ENCODE data around the gene CRHR1.

GRCh38 chr17:45789874-45790273, 5.8 kb downstream of the CRHR1 start:
- TF ChIP-seq, protein P1, sequence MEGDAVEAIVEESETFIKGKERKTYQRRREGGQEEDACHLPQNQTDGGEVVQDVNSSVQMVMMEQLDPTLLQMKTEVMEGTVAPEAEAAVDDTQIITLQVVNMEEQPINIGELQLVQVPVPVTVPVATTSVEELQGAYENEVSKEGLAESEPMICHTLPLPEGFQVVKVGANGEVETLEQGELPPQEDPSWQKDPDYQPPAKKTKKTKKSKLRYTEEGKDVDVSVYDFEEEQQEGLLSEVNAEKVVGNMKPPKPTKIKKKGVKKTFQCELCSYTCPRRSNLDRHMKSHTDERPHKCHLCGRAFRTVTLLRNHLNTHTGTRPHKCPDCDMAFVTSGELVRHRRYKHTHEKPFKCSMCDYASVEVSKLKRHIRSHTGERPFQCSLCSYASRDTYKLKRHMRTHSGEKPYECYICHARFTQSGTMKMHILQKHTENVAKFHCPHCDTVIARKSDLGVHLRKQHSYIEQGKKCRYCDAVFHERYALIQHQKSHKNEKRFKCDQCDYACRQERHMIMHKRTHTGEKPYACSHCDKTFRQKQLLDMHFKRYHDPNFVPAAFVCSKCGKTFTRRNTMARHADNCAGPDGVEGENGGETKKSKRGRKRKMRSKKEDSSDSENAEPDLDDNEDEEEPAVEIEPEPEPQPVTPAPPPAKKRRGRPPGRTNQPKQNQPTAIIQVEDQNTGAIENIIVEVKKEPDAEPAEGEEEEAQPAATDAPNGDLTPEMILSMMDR (IDR thresholded peaks at IDR 0.05; ENCODE audit: low read length) = no peak
- TF ChIP-seq EZH2 (optimal IDR thresholded peaks at IDR 0.05; ENCODE audit: low read depth, low read length) = no peak
- TF ChIP-seq EZH2phosphoT487 (IDR thresholded peaks at IDR 0.05; ENCODE audit: low read length) = no peak
